ENCODE measurements around the gene UST. TPM values are rescaled to one million over a fixed set of nuclear protein-coding genes. Genes with fewer than 3 reads are reported as not detected.
A peak's percentile ranks its signal among the peaks of the same experiment; 100 is the strongest.

Gene UST
- total RNA-seq, 4 donors from 2014 or later, result 13.5 to 47.1 (median 33.0) TPM

GRCh38 chr6:148904896-148905870 is 158.4 kb downstream of the UST start:
- Histone ChIP-seq H3K4me1 (peaks cover 0 to 7% (median 0%) of the 10 kb centered on the region in 4 donors), H3K27ac (peak overlapping the region in 1 of 4 donors; percentile 8), H3K9me3 (no peaks in the 10 kb centered on the region), H3K4me3 (no peak overlapping the region), H3K36me3 (peaks cover 0 to 8% (median 0%) of the 10 kb centered on the region in 3 donors), H3K27me3 (no peaks in the 10 kb centered on the region)
- TF ChIP-seq POLR2A (IDR thresholded peaks at IDR 0.05), result no peak
- TF ChIP-seq EP300 (IDR thresholded peaks at IDR 0.05), result no peak
- TF ChIP-seq CTCF (IDR thresholded peaks at IDR 0.05), result no peak
- DNase-seq (ENCODE audit: low spot score in 2 of 2), result no peak
- WGBS, 2 donors, result 86 to 88% methylated on average over 5 of the region's 5 CpGs

GRCh38 chr6:148905901-148906300 is 159.1 kb downstream of the UST start:
- no peak for DNase-seq (ENCODE audit: low spot score in 2 of 2)
- no peak overlapping the region for H3K27ac ChIP-seq
- no peaks in the 10 kb centered on the region for H3K9me3 ChIP-seq
- no peaks in the 10 kb centered on the region for H3K27me3 ChIP-seq
- no peak overlapping the region for H3K4me3 ChIP-seq
- peaks cover 0 to 7% (median 0%) of the 10 kb centered on the region in 4 donors for H3K4me1 ChIP-seq
- 87 to 91% methylated on average over 6 of the region's 6 CpGs for WGBS, 2 donors
- peaks cover 0 to 1% (median 0%) of the 10 kb centered on the region in 3 donors for H3K36me3 ChIP-seq
- TF ChIP-seq EP300 (IDR thresholded peaks at IDR 0.05) (no peak), POLR2A (IDR thresholded peaks at IDR 0.05) (no peak), CTCF (IDR thresholded peaks at IDR 0.05) (no peak)

- no peak for DNase-seq (ENCODE audit: low spot score in 2 of 2)
- Histone ChIP-seq H3K9me3 (no peaks in the 10 kb centered on the region), H3K4me3 (no peak overlapping the region), H3K27ac (no peak overlapping the region), H3K36me3 (no peaks in the 10 kb centered on the region), H3K27me3 (no peaks in the 10 kb centered on the region), H3K4me1 (peaks cover 0 to 7% (median 0%) of the 10 kb centered on the region in 4 donors)
- WGBS, 2 donors, result 97% methylated on average over 1 of the region's 1 CpG
- no peak for TF ChIP-seq CTCF (IDR thresholded peaks at IDR 0.05)
Measured at GRCh38 chr6:148906386-148906785, 159.6 kb downstream of the UST start.

GRCh38 chr6:148907573-148907972 is 160.7 kb downstream of the UST start:
- 96% methylated on average over 4 of the region's 4 CpGs for WGBS, 2 donors
- no peak for DNase-seq (ENCODE audit: low spot score in 2 of 2)

More at GRCh38 chr6:148907573-148907972, 160.7 kb downstream of the UST start:
- no peaks in the 10 kb centered on the region for H3K9me3 ChIP-seq
- no peak for TF ChIP-seq CTCF (IDR thresholded peaks at IDR 0.05)
- TF ChIP-seq POLR2A (IDR thresholded peaks at IDR 0.05), result no peak
- TF ChIP-seq EP300 (IDR thresholded peaks at IDR 0.05), result no peak
- no peaks in the 10 kb centered on the region for H3K36me3 ChIP-seq
- H3K27ac ChIP-seq, result no peak overlapping the region
- H3K4me3 ChIP-seq, result no peak overlapping the region
- H3K27me3 ChIP-seq, result no peaks in the 10 kb centered on the region
- H3K4me1 ChIP-seq, result peaks cover 0 to 7% (median 0%) of the 10 kb centered on the region in 4 donors
